HepG2 (cell line): ENCODE data around the gene SLC35B4. TPM values are rescaled to one million over a fixed set of nuclear protein-coding genes. Genes with fewer than 3 reads are reported as not detected.

Source experiments
- CBX1 ChIP-seq: IDR thresholded peaks from one replicate; pipeline ENCODE4 v1.6.1; 2016; ENCODE audit warnings: antibody characterized with exemption, low read depth
- DR1 ChIP-seq: sonication (generic); formaldehyde crosslinking; IDR thresholded peaks from 2 replicates; pipeline ENCODE4 v1.8.0; 2021; ENCODE audit warnings: mild to moderate bottlenecking, missing genetic modification reagents, inconsistent platforms
- EZH2 ChIP-seq: conservative IDR thresholded peaks from 2 replicates; pipeline ENCODE4 v1.6.1; 2012; ENCODE audit warnings: mild to moderate bottlenecking, low read depth, low read length, moderate library complexity
- HNRNPUL1 ChIP-seq: fragments of 200-400 bp; formaldehyde crosslinking; IDR thresholded peaks from 2 replicates; pipeline ENCODE4 v1.6.1; 2017; ENCODE audit warnings: low read depth, mild to moderate bottlenecking, low read length, moderate library complexity
- MLXIP ChIP-seq: sonication (generic); formaldehyde crosslinking; IDR thresholded peaks from 2 replicates; pipeline ENCODE4 v1.9.0; 2021; ENCODE audit warnings: missing genetic modification reagents, borderline replicate concordance
- NFIB ChIP-seq: sonication (generic); formaldehyde crosslinking; IDR thresholded peaks from 2 replicates; pipeline ENCODE4 v1.9.0; 2021; ENCODE audit warnings: missing genetic modification reagents, mild to moderate bottlenecking, borderline replicate concordance
- PRPF4 ChIP-seq: fragments of 200-400 bp; formaldehyde crosslinking; IDR thresholded peaks from 2 replicates; pipeline ENCODE4 v1.6.1; 2016; ENCODE audit warnings: low read length, low read depth; ENCODE audit not compliant: poor library complexity, severe bottlenecking
- SALL1 ChIP-seq: sonication (generic); formaldehyde crosslinking; IDR thresholded peaks from 2 replicates; pipeline ENCODE4 v1.8.0; 2022; ENCODE audit warnings: mild to moderate bottlenecking, missing genetic modification reagents
- TBX2 ChIP-seq: sonication (generic); formaldehyde crosslinking; IDR thresholded peaks from 2 replicates; pipeline ENCODE4 v1.5.0; 2020; ENCODE audit warnings: missing genetic modification reagents, mild to moderate bottlenecking, borderline replicate concordance
- UBTF ChIP-seq: sonication (generic); formaldehyde crosslinking; IDR thresholded peaks from 2 replicates; pipeline ENCODE4 v1.4.0; 2020; ENCODE audit warnings: mild to moderate bottlenecking, missing genetic modification reagents
- WIZ ChIP-seq: sonication (generic); formaldehyde crosslinking; IDR thresholded peaks from 2 replicates; pipeline ENCODE4 v1.5.1; 2020; ENCODE audit warnings: mild to moderate bottlenecking, missing genetic modification reagents
- ZKSCAN1 ChIP-seq: fragments of 150-350 bp; IDR thresholded peaks from 2 replicates; pipeline ENCODE4 v1.6.1; 2014; ENCODE audit warnings: low read length
- ZNF205 ChIP-seq: IDR thresholded peaks from 2 replicates; pipeline ENCODE4 v1.6.1; 2018; ENCODE audit warnings: missing biosample characterization, missing genetic modification reagents
- ZNF337 ChIP-seq: sonication (generic); formaldehyde crosslinking; IDR thresholded peaks from 2 replicates; pipeline ENCODE4 v1.5.1; 2020; ENCODE audit warnings: missing genetic modification reagents, low read depth, mild to moderate bottlenecking, borderline replicate concordance
- ZNF703 ChIP-seq: sonication (generic); formaldehyde crosslinking; IDR thresholded peaks from 2 replicates; pipeline ENCODE4 v1.5.1; 2020; ENCODE audit warnings: missing genetic modification reagents, mild to moderate bottlenecking, moderate library complexity, borderline replicate concordance
- ZNF713 ChIP-seq: sonication (generic); formaldehyde crosslinking; IDR thresholded peaks from 2 replicates; pipeline ENCODE4 v1.4.0; 2020; ENCODE audit warnings: mild to moderate bottlenecking, missing genetic modification reagents
- ZNF784 ChIP-seq: sonication (generic); formaldehyde crosslinking; IDR thresholded peaks from 2 replicates; pipeline ENCODE4 v1.5.1; 2020; ENCODE audit warnings: missing genetic modification reagents, mild to moderate bottlenecking, borderline replicate concordance
- ZSCAN5A ChIP-seq: sonication (generic); formaldehyde crosslinking; IDR thresholded peaks from 2 replicates; pipeline ENCODE4 v1.8.0; 2022; ENCODE audit warnings: mild to moderate bottlenecking, missing genetic modification reagents, borderline replicate concordance
- polyA plus RNA-seq, 8 experiments: library from polyadenylated mRNA; depleted of rRNA in 3 of 8; stranded (reverse) in 7 of 8; unstranded in 1 of 8; fragments of >200 nt; fragmentation: Illumina TruSeq in 4 of 8; extraction: Trizol in 4 of 8; gene quantifications; 2 replicates each; pipeline versions ENCODE4 v1.2.1 to v1.2.3, GENCODE V29; 2011 to 2016; ENCODE audit warnings: low read depth in 4 of 8, missing spikeins in 1 of 8, mixed read lengths in 1 of 8; ENCODE audit not compliant: insufficient read depth in 1 of 8
- total RNA-seq, 5 experiments: library from RNA; depleted of rRNA; stranded (reverse); fragments of >200 nt; fragmentation: Illumina TruSeq; extraction: Trizol; gene quantifications; 2 replicates each; pipeline ENCODE4 v1.2.3, GENCODE V29; 2016; ENCODE audit warnings: low read depth in 1 of 5

The SLC35B4 gene
- total and polyA plus RNA-seq, 2 of the 13 experiments (the other 11 are each of a cell fraction or from before 2014, with no cell fraction given), result 17.1 to 17.8 TPM

GRCh38 chr7:134316539-134317344 lies at the start of gene SLC35B4 (continued):
- no peak for TF ChIP-seq NFIB (CRISPR knock-in tag)
- no peak for TF ChIP-seq WIZ (CRISPR knock-in tag)
- TF ChIP-seq TBX2 (CRISPR knock-in tag), result peak; percentile 69; the same call in 1 of the 2 replicates
- TF ChIP-seq ZNF784 (CRISPR knock-in tag), result peak; percentile 71; the same call in 1 of the 2 replicates
- no peak for TF ChIP-seq ZNF713 (CRISPR knock-in tag)
- peak; percentile 73 for TF ChIP-seq DR1 (CRISPR knock-in tag)
- peak; percentile 75; the same call in 1 of the 2 replicates for TF ChIP-seq SALL1 (CRISPR knock-in tag)
- TF ChIP-seq MLXIP (CRISPR knock-in tag), result no peak
- TF ChIP-seq HNRNPUL1, result no peak
- TF ChIP-seq ZSCAN5A, result no peak
- peak; percentile 68; the same call in 1 of the 2 replicates for TF ChIP-seq ZNF205 (CRISPR knock-in tag)
- TF ChIP-seq UBTF (CRISPR knock-in tag), result peak; percentile 89
- no peak for TF ChIP-seq CBX1
- TF ChIP-seq ZKSCAN1, result no peak
- TF ChIP-seq ZNF337, result no peak
- TF ChIP-seq EZH2, result no peak
- no peak for TF ChIP-seq PRPF4
- no peak; the same call in 1 of the 2 replicates for TF ChIP-seq ZNF703 (CRISPR knock-in tag)
